HepG2 (cell line): ENCODE results near the gene RAPGEF5.

ENCODE experiments used
- HDAC6 ChIP-seq: fragments of 200-600 bp; sonication (generic); IDR thresholded peaks from 2 replicates; pipeline ENCODE4 v1.7.0; 2017; ENCODE audit warnings: mild to moderate bottlenecking, antibody characterized with exemption, low read length, low read depth
- JUN ChIP-seq: sonication (generic); formaldehyde crosslinking; IDR thresholded peaks from 2 replicates; pipeline ENCODE4 v1.4.0; 2020; ENCODE audit warnings: mild to moderate bottlenecking, missing genetic modification reagents
- POLR2A ChIP-seq, 2 experiments: IDR thresholded peaks; 2 replicates each; pipeline ENCODE4 v1.6.1; 2011; ENCODE audit warnings: low read depth in 2 of 2, low read length in 2 of 2, mild to moderate bottlenecking in 1 of 2, moderate library complexity in 1 of 2; ENCODE audit not compliant: insufficient read depth in 1 of 2
- REST ChIP-seq, 2 experiments: IDR thresholded peaks; 2 replicates each; pipeline ENCODE4 v1.6.1; 2011 to 2012; ENCODE audit warnings: low read length in 2 of 2, borderline replicate concordance in 1 of 2, low read depth in 1 of 2, mild to moderate bottlenecking in 1 of 2, moderate library complexity in 1 of 2
- SAFB2 ChIP-seq: sonication (generic); formaldehyde crosslinking; IDR thresholded peaks from 2 replicates; pipeline ENCODE4 v1.5.1; 2020; ENCODE audit warnings: missing genetic modification reagents, low read depth, mild to moderate bottlenecking, borderline replicate concordance
- ZNF3 ChIP-seq: IDR thresholded peaks from 2 replicates; pipeline ENCODE4 v1.7.0; 2017; ENCODE audit warnings: inconsistent platforms
- TF ChIP-seq, protein P1 (sequence below): sonication (generic); formaldehyde crosslinking; IDR thresholded peaks from 2 replicates; pipeline ENCODE4 v1.4.0; 2020; ENCODE audit warnings: missing genetic modification reagents; ENCODE audit errors: not compliant biosample characterization
- TF ChIP-seq, protein P2 (sequence below): sonication (generic); formaldehyde crosslinking; IDR thresholded peaks from 2 replicates; pipeline ENCODE4 v1.5.0; 2020; ENCODE audit warnings: mild to moderate bottlenecking, missing genetic modification reagents, moderate library complexity

GRCh38 chr7:22291977-22292376 is 65.0 kb downstream of the RAPGEF5 start:
- TF ChIP-seq, protein P1, sequence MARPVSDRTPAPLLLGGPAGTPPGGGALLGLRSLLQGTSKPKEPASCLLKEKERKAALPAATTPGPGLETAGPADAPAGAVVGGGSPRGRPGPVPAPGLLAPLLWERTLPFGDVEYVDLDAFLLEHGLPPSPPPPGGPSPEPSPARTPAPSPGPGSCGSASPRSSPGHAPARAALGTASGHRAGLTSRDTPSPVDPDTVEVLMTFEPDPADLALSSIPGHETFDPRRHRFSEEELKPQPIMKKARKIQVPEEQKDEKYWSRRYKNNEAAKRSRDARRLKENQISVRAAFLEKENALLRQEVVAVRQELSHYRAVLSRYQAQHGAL = no peak
- TF ChIP-seq POLR2A (IDR thresholded peaks at IDR 0.05; ENCODE audit: insufficient read depth in 1 of 2, low read depth in 2 of 2, low read length in 2 of 2) (no peak), ZNF3 (no peak), REST (IDR thresholded peaks at IDR 0.05; ENCODE audit: borderline replicate concordance in 1 of 2, low read depth in 1 of 2, low read length in 2 of 2) (no peak), JUN (no peak), SAFB2 (CRISPR knock-in tag) (no peak), HDAC6 (no peak)
- TF ChIP-seq, protein P2, sequence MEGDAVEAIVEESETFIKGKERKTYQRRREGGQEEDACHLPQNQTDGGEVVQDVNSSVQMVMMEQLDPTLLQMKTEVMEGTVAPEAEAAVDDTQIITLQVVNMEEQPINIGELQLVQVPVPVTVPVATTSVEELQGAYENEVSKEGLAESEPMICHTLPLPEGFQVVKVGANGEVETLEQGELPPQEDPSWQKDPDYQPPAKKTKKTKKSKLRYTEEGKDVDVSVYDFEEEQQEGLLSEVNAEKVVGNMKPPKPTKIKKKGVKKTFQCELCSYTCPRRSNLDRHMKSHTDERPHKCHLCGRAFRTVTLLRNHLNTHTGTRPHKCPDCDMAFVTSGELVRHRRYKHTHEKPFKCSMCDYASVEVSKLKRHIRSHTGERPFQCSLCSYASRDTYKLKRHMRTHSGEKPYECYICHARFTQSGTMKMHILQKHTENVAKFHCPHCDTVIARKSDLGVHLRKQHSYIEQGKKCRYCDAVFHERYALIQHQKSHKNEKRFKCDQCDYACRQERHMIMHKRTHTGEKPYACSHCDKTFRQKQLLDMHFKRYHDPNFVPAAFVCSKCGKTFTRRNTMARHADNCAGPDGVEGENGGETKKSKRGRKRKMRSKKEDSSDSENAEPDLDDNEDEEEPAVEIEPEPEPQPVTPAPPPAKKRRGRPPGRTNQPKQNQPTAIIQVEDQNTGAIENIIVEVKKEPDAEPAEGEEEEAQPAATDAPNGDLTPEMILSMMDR (CRISPR knock-in tag) = no peak
